ENCODE measurements around the gene TRIP4. TPM values are rescaled to one million over a fixed set of nuclear protein-coding genes. Genes with fewer than 3 reads are reported as not detected.

TRIP4 gene
- total RNA-seq, 2 experiments from 2014 or later = 15.9 to 17.3 TPM

DNA sequence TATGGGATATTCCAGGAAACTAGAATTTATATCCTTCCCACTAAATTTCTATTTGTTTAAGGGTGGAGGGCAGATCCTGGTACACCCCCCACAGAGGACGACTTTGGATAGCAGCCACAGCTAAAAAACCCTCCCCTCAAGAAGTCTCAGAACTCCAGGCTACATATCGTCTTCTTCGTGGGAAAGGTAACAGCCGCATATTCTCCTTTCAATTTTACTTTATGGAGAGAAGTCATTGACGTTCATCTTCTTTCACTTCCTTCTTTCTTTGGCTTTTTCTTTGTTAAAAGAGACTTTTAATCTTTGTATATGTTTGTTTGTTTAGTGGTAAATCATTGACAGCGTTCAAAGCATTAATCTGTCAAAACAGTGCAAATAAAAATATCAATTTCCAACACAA lies 36.3 kb downstream of the TRIP4 start:
- peaks cover 15% of the 10 kb centered on the region for H3K36me3 Mint-ChIP-seq (ENCODE audit: low read depth)
- CTCF ChIA-PET = no interaction called here

DNA sequence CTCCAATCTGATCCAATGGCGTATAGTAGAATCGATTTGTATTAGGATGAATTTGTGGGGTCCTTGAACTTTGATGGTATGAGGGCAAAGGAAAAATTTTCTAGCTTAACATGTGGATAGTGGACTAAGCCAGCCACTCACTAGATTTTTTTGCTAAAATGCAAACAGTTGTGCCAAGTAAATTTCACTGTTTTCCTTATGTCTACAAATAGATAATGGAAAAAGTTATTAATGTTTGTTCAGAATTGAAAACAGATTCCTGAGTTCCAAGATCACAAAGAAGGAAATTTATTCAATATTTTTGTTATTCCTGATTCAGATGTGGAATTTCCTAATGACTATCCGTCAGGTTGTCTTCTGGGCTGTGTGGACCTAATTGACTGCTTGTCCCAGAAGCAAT lies 37.6 kb downstream of the TRIP4 start:
- Mint-ChIP-seq H3K27me3 (no peaks in the 10 kb centered on the region), H3K36me3 (ENCODE audit: low read depth) (peaks cover 15% of the 10 kb centered on the region), H3K27ac (no peak overlapping the region), H3K4me3 (no peak overlapping the region), H3K9me3 (no peaks in the 10 kb centered on the region), H3K4me1 (ENCODE audit: low read depth) (peaks cover 30% of the 10 kb centered on the region)
- intact Hi-C loops (cut with micrococcal nuclease) = no loop called here
- ATAC-seq (no peak), DNase-seq (no peak)
- POLR2A ChIA-PET = interaction anchor here (0.8 kb wide), 1 partner anchor 196 kb away, joined by 3 read pairs; no protein-coding TSS in a partner anchor
- CTCF ChIA-PET = interaction anchor here (1.2 to 1.4 kb wide), 2 partner anchors 226 to 228 kb away, joined by 3 to 5 read pairs; no protein-coding TSS in a partner anchor
- TF ChIP-seq, protein P1, sequence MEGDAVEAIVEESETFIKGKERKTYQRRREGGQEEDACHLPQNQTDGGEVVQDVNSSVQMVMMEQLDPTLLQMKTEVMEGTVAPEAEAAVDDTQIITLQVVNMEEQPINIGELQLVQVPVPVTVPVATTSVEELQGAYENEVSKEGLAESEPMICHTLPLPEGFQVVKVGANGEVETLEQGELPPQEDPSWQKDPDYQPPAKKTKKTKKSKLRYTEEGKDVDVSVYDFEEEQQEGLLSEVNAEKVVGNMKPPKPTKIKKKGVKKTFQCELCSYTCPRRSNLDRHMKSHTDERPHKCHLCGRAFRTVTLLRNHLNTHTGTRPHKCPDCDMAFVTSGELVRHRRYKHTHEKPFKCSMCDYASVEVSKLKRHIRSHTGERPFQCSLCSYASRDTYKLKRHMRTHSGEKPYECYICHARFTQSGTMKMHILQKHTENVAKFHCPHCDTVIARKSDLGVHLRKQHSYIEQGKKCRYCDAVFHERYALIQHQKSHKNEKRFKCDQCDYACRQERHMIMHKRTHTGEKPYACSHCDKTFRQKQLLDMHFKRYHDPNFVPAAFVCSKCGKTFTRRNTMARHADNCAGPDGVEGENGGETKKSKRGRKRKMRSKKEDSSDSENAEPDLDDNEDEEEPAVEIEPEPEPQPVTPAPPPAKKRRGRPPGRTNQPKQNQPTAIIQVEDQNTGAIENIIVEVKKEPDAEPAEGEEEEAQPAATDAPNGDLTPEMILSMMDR (IDR thresholded peaks at IDR 0.05) = no peak

More for the DNA sequence above, 36.3 kb downstream of the TRIP4 start:
- POLR2A ChIA-PET = no interaction called here
- Mint-ChIP-seq H3K4me1 (ENCODE audit: low read depth) (peaks cover 20% of the 10 kb centered on the region), H3K27me3 (no peaks in the 10 kb centered on the region), H3K27ac (no peak overlapping the region), H3K4me3 (no peak overlapping the region), H3K9me3 (no peaks in the 10 kb centered on the region)
- intact Hi-C loops (cut with micrococcal nuclease) = no loop called here
- DNase-seq (no peak), ATAC-seq (no peak)
- TF ChIP-seq, protein P1 (IDR thresholded peaks at IDR 0.05) = no peak

DNA sequence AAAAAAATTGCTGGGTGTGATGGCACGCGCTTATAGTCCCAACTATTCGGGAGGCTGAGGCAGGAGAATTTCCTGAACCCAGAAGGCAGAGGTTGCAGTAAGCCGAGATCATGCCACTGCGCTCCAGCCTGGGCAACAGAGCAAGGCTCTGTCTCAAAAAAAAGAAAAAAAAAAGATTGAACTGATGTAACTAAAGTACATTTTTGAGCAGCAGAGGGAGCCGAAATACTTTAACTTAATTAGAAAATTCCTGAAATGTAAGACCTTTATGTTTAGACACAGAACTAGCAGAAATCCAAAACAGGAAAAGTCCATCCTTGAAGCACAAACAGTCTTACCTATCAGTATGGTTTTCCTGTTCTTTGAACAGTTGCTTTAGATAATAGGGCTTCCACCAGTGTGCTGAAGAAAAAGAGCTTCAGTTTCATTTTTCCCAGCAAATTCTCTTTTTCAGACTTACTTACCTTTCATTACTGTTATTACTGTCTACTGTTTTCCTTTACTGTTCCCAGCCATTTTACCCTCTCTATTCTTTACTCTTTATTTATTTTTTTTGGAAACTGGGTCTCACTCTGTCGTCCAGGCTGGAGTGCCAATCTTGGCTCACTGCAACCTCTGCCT lies 39.3 kb downstream of the TRIP4 start:
- no peak for ATAC-seq
- no peaks in the 10 kb centered on the region for H3K27me3 Mint-ChIP-seq
- H3K36me3 Mint-ChIP-seq (ENCODE audit: low read depth) = peaks cover 21% of the 10 kb centered on the region
- DNase-seq = no peak
- ChIA-PET POLR2A (interaction anchor here (0.8 to 1.3 kb wide), 2 partner anchors 23 to 207 kb away, joined by 3 read pairs; no protein-coding TSS in a partner anchor), CTCF (interaction anchor here (0.6 to 2.2 kb wide), 17 partner anchors 10 to 301 kb away, joined by 3 to 12 read pairs (median 3); no protein-coding TSS in a partner anchor)
- H3K4me3 Mint-ChIP-seq = no peak overlapping the region
- intact Hi-C loops (cut with micrococcal nuclease) = no loop called here
- peaks cover 40% of the 10 kb centered on the region for H3K4me1 Mint-ChIP-seq (ENCODE audit: low read depth)
- TF ChIP-seq, protein P1 (IDR thresholded peaks at IDR 0.05) = peak; percentile 52
- no peaks in the 10 kb centered on the region for H3K9me3 Mint-ChIP-seq
- H3K27ac Mint-ChIP-seq = peak overlapping the region; percentile 61

DNA sequence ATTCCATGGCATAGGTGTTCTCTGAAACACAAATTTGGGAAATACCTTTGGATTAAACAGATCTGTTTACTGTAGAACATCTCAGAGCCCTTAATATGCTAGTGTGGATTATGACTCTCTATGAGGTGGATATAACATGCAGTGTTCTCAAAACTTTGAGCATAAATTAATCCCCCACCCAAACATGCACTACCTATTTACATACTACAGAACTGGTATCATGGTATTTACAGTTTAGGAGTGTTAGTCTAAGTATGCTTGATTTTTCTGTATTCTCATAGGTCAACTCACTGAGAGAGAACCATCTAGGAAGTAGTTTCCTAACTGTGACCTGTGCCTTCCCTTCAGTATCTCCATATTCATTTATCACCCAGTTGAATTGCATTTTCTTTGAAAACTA lies 41.8 kb downstream of the TRIP4 start:
- peak; percentile 82 for ATAC-seq
- DNase-seq = peak; percentile 35
- Mint-ChIP-seq H3K36me3 (ENCODE audit: low read depth) (peaks cover 21% of the 10 kb centered on the region), H3K4me3 (peak overlapping the region; percentile 46), H3K9me3 (no peaks in the 10 kb centered on the region), H3K4me1 (ENCODE audit: low read depth) (peaks cover 40% of the 10 kb centered on the region), H3K27ac (peak overlapping the region; percentile 94), H3K27me3 (no peaks in the 10 kb centered on the region)
- ChIA-PET POLR2A (interaction anchor here (0.7 to 1.2 kb wide), 4 partner anchors 14 to 1934 kb away, joined by 3 to 6 read pairs (median 3); partner anchors contain the start of gene ZNF609), CTCF (interaction anchor here (1.2 kb wide), 1 partner anchor 28 kb away, joined by 3 read pairs; no protein-coding TSS in a partner anchor)
- TF ChIP-seq, protein P1 (IDR thresholded peaks at IDR 0.05) = no peak
- intact Hi-C loops (cut with micrococcal nuclease) = no loop called here

All from activated CD8-positive, alpha-beta T cell treated with anti-CD3 and anti-CD28 coated beads for 36 hours (primary cell).